NCI-H1694 treated with DMSO at 0.1 percent for 48 hours (cell line): Measurements from ENCODE around the gene IRF3.
A peak's percentile ranks its signal among the peaks of the same experiment; 100 is the strongest.

Source experiments
- DNase-seq: peaks from one replicate; lab custom pipeline; 2025; lab: John Stamatoyannopoulos, UW

The IRF3 gene

GRCh38 chr19:49687566-49688316 is 22.1 kb upstream of the IRF3 start:
- DNase-seq, result no peak

GRCh38 chr19:49687150-49687549 is 21.5 kb upstream of the IRF3 start:
- no peak for DNase-seq

GRCh38 chr19:49686503-49687088 is 20.9 kb upstream of the IRF3 start:
- DNase-seq, result no peak

- no peak for DNase-seq
Observed at GRCh38 chr19:49685845-49686332, 20.2 kb upstream of the IRF3 start.

GRCh38 chr19:49684983-49685553 is 19.4 kb upstream of the IRF3 start:
- no peak for DNase-seq

- DNase-seq, result no peak
Observed at GRCh38 chr19:49684251-49684982, 18.8 kb upstream of the IRF3 start.

GRCh38 chr19:49683814-49684250 is 18.2 kb upstream of the IRF3 start:
- DNase-seq, result no peak

GRCh38 chr19:49682274-49682673 is 16.6 kb upstream of the IRF3 start:
- DNase-seq, result no peak

- DNase-seq, result no peak
Observed at GRCh38 chr19:49681830-49682229, 16.2 kb upstream of the IRF3 start.

GRCh38 chr19:49680421-49681351 is 15.0 kb upstream of the IRF3 start:
- peak; percentile 79 for DNase-seq

GRCh38 chr19:49679771-49680413 is 14.2 kb upstream of the IRF3 start:
- no peak for DNase-seq

GRCh38 chr19:49678985-49679770 is 13.5 kb upstream of the IRF3 start:
- DNase-seq, result no peak

GRCh38 chr19:49677901-49678674 is 12.4 kb upstream of the IRF3 start:
- peak; percentile 87 for DNase-seq

- DNase-seq, result peak; percentile 61
Observed at GRCh38 chr19:49677231-49677900, 11.7 kb upstream of the IRF3 start, which contains the start of gene PRMT1. Gene PRMT1, plus strand, starts transcription at chr19:49677271. Its CDS starts 10 bp downstream, at chr19:49677281.

- peak; percentile 100 for DNase-seq
Observed at GRCh38 chr19:49676784-49677230, 11.2 kb upstream of the IRF3 start.

- DNase-seq, result peak; percentile 98
Observed at GRCh38 chr19:49676136-49676783, 10.6 kb upstream of the IRF3 start.

GRCh38 chr19:49672131-49672919 is 6.7 kb upstream of the IRF3 start:
- DNase-seq, result peak; percentile 70
